GM18517 (cell line): ENCODE results near the gene INPP4B.
"Not testable (repeated sequence)": the region's sequence is repeated elsewhere in the genome, so short reads cannot be mapped to it uniquely, and the experiment has no call there.

ENCODE experiments used
- ATAC-seq: cut with Tn5 transposase; IDR thresholded peaks from one replicate; pipeline ENCODE4 v1.9.1; 2021; ENCODE audit warnings: mild to moderate bottlenecking, moderate library complexity; ENCODE audit not compliant: unreplicated experiment

Gene INPP4B

GRCh38 chr4:142112451-142112850, 733.6 kb downstream of the INPP4B start:
- ATAC-seq: no peak

GRCh38 chr4:142110136-142110535, 736.0 kb downstream of the INPP4B start:
- ATAC-seq: no peak

- ATAC-seq: no peak
Measured at GRCh38 chr4:142104041-142104440, 742.1 kb downstream of the INPP4B start.

GRCh38 chr4:142101401-142101800, 744.7 kb downstream of the INPP4B start:
- no peak for ATAC-seq

GRCh38 chr4:142100941-142101340, 745.2 kb downstream of the INPP4B start:
- no peak for ATAC-seq

GRCh38 chr4:142098900-142099545, 747.1 kb downstream of the INPP4B start:
- ATAC-seq: no peak

- ATAC-seq: no peak
Measured at GRCh38 chr4:142098380-142098779, 747.7 kb downstream of the INPP4B start.

- no peak for ATAC-seq
Measured at GRCh38 chr4:142097015-142097414, 749.1 kb downstream of the INPP4B start.

- ATAC-seq: no peak
Measured at GRCh38 chr4:142095886-142096605, 750.1 kb downstream of the INPP4B start.

- ATAC-seq: no peak
Measured at GRCh38 chr4:142092941-142093340, 753.2 kb downstream of the INPP4B start.

- no peak for ATAC-seq
Measured at GRCh38 chr4:142091691-142092182, 754.4 kb downstream of the INPP4B start.

- no peak for ATAC-seq
Measured at GRCh38 chr4:142091085-142091513, 755.0 kb downstream of the INPP4B start.

GRCh38 chr4:142088906-142089305, 757.2 kb downstream of the INPP4B start:
- no peak for ATAC-seq

GRCh38 chr4:142085513-142086292, 760.4 kb downstream of the INPP4B start:
- no peak for ATAC-seq

GRCh38 chr4:142083264-142083663, 762.8 kb downstream of the INPP4B start:
- ATAC-seq: no peak

GRCh38 chr4:142081025-142081424, 765.1 kb downstream of the INPP4B start:
- no peak for ATAC-seq

GRCh38 chr4:142079959-142080358, 766.1 kb downstream of the INPP4B start:
- ATAC-seq: no peak

GRCh38 chr4:142077048-142077447, 769.1 kb downstream of the INPP4B start:
- ATAC-seq: no peak

GRCh38 chr4:142068304-142068703, 777.8 kb downstream of the INPP4B start:
- not testable (repeated sequence) for ATAC-seq

- ATAC-seq: not testable (repeated sequence)
Measured at GRCh38 chr4:142066562-142066961, 779.5 kb downstream of the INPP4B start.

- ATAC-seq: no peak
Measured at GRCh38 chr4:142065086-142065647, 780.9 kb downstream of the INPP4B start.
